Measurements from ENCODE around the gene FAM229B.
"Not testable (repeated sequence)": the region's sequence is repeated elsewhere in the genome, so short reads cannot be mapped to it uniquely, and the experiment has no call there.

FAM229B gene, protein sequence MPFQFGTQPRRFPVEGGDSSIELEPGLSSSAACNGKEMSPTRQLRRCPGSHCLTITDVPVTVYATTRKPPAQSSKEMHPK

GRCh38 chr6:112087136-112087911 lies at the start of gene FAM229B, which contains the start of gene TUBE1:
Gene FAM229B, plus strand, starts transcription at chr6:112087591. Its CDS starts 11,693 bp downstream, at chr6:112099284.
Gene TUBE1, minus strand, starts transcription at chr6:112087482. Its CDS starts 48 bp downstream, at chr6:112087434.
- peak; percentile 78 for DNase-seq (ENCODE audit: low spot score)

DNA sequence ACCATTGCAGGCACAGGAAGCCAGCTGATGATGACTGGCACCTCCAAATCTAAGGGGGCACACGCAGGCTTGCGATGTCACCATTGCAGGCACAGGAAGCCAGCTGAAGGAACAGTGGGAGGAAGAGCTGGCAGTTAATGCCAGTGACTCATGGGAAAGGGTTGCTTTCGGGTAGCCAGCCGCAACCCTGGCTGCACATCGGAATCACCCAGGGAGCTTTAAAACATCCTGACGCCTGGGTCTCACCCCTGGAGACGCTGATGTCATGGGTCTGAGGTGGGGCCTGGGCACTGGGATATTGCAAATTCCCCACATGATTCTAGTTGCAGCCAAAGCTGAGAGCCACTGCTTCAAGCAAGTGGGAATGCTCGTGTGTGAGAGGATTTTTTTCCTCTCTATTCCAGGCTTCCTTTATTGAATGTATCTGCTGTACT lies 49.6 kb upstream of the FAM229B start:
- peak; percentile 74 for DNase-seq (ENCODE audit: low spot score)

GRCh38 chr6:112038268-112038667 lies 49.1 kb upstream of the FAM229B start:
- DNase-seq (ENCODE audit: low spot score) = no peak

DNA sequence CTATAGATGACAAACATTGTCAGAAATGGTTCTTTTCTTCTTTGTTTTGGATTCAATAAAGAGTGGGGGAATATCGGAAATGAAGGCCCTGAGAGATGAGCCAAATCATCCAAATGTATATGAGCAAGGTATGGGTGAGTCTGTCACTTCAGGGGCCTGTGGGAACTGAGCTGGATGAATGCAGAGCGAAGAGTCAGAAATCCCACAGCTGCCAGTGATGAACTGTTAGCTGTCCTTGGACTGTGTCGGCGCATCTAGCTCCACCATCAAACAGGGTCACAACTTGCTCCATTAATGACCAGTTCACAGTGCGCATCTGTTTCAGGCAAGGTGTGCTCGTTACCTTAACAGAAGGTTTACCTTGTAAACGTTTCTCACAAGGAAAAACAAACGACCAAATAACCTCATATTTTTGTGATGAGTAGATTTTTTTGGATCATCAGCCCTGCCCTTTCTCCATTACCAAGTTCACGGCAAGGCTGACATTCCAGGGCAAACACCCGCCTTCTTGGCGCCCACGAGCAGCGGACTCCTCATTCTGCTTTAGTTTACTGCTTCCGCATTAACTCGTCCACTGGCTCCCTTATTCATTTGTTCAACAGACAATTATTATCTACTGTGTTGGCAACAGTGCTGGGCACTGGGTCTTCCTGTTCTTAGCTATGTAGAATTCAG lies 48.5 kb upstream of the FAM229B start:
- no peak for DNase-seq (ENCODE audit: low spot score)

- no peak for DNase-seq (ENCODE audit: low spot score)
Observed at GRCh38 chr6:112039431-112039770, 48.0 kb upstream of the FAM229B start.

GRCh38 chr6:112040956-112041355 lies 46.4 kb upstream of the FAM229B start:
- no peak for DNase-seq (ENCODE audit: low spot score)

DNA sequence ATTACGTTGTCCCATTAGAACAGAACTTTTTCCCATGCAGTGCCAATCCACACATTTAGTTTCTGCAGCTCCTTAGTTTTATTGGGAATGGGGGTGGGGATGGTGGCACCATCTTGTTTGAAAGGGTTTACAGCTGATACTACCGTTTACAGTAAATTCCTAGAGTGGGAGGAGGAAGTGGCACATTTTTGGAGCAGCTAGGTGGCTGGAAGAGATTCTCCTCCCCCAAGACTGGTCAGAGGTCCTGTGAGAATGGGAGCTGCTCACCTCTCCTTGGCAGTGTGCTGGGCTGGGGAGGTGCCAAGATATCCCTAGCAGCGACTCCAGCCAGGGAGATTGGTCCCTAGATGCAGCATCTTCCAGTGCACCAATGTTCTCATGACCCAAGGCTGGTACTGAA lies 45.9 kb upstream of the FAM229B start:
- DNase-seq (ENCODE audit: low spot score) = no peak

- peak; percentile 79 for DNase-seq (ENCODE audit: low spot score)
Observed at GRCh38 chr6:112043032-112044007, 44.1 kb upstream of the FAM229B start.

- no peak for DNase-seq (ENCODE audit: low spot score)
Observed at GRCh38 chr6:112044196-112044595, 43.2 kb upstream of the FAM229B start.

DNA sequence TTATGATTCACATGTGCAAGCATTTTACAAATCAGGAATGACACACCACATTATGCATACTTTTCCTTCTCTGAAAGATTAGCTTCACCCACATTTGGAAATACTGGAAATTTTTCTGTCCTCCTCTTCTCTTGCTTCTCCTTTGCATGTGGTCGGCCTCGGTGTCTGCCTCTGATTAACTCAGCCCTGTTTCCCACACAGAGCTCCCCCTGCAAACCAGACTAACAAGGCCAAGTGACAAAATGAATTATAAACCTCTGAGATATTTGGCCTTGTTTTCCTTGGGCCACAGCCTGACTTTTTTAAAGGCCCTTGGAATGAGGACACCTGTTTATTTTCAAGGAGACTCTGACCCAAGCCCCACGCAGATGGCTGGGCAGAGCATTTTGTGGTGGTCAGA lies 42.5 kb upstream of the FAM229B start:
- peak; percentile 73 for DNase-seq (ENCODE audit: low spot score)

DNA sequence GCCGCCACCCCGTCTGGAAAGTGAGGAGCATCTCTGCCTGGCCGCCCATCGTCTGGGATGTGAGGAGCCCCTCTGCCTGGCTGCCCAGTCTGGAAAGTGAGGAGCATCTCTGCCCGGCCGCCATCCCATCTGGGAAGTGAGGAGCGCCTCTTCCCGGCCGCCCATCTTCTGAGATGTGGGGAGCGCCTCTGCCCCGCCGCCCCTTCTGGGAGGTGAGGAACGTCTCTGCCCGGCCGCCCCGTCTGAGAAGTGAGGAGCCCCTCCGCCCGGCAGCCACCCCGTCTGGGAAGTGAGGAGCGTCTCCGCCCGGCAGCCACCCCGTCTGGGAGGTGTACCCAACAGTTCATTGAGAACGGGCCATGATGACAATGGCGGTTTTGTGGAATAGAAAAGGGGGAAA lies 39.9 kb upstream of the FAM229B start:
- not testable (repeated sequence) for DNase-seq (ENCODE audit: low spot score)

GRCh38 chr6:112049026-112049799 lies 38.2 kb upstream of the FAM229B start:
- peak; percentile 31 for DNase-seq (ENCODE audit: low spot score)

DNA sequence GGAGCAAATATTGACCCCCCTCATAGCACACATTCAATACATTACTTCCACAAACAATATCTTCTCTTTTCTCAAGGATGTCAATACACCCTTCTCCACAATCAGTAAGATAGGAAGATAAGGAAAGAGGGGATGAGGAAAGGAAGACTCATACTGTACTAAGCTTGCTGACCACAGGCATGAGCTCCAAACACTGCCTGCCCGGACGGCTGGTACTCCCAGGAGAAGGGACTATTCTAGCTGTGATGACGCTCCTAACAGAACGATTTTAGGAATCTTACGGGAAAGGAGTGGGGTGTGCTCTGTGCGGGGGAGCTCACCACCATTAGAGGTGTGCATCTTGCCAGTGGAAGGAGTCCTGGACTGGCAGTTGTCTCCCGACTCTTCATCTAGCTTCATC lies 37.4 kb upstream of the FAM229B start:
- DNase-seq (ENCODE audit: low spot score) = no peak

DNA sequence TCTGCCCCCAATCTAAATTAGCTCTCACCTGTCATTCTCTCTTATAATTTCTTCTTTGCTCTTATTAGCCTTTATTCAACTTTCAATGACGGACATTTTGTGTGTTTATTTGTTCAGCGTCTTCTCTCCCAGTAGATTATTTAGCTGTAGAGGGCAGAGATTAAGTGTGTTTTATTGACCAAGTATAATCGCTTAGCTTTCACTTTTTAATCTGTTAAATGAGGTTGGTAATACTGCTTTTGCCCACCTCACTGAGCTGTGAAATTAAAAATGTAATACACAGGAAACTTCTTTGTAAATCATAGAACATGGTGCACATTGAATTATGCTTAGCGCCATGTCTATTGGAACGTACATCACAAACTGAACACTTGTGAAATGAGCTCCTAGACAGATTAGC lies 37.0 kb upstream of the FAM229B start:
- DNase-seq (ENCODE audit: low spot score) = no peak

DNA sequence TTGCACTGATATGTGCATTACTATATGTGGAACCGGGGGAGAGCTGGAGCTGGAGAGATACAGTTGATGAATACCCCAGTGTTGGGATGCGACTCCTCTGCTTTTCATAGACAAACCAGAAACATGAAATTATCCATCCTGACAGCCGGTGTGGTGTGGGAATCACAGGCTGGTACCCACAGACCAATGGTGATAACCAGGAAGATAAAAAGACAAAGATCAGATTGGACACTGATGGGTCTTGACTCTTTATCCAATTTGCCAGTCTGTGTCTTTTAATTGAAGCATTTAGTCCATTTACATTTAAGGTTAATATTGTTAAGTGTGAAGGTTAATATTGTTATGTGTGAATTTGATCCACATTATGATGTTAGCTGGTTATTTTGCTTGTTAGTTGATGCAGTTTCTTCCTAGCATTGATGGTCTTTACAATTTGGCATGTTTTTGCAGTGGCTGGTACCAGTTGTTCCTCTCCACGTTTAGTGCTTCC lies 36.1 kb upstream of the FAM229B start:
- DNase-seq (ENCODE audit: low spot score) = not testable (repeated sequence)

DNA sequence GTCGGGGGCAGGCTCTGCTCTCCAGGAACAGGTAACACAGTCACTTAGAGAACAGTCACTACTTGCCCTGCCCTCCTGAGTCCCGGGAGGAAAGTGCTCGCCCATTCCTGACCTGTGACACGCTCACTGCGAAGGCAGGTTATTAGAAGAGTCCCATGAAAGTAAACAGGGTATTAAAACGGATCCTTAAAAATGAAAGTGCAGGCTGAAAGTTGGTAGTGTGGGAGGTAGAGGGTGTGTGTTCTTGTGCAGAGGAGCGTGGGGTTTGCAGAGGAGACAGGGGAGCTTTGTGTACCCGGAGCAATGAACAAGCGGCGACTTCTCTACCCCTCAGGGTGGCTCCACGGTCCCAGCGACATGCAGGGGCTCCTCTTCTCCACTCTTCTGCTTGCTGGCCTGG lies 33.4 kb upstream of the FAM229B start, which contains the start of gene CCN6:
Gene CCN6 (plus strand): TSS at position 104 of the 400 bp plus-strand sequence. CDS start 254 bp downstream, at position 358.
- no peak for DNase-seq (ENCODE audit: low spot score)

DNA sequence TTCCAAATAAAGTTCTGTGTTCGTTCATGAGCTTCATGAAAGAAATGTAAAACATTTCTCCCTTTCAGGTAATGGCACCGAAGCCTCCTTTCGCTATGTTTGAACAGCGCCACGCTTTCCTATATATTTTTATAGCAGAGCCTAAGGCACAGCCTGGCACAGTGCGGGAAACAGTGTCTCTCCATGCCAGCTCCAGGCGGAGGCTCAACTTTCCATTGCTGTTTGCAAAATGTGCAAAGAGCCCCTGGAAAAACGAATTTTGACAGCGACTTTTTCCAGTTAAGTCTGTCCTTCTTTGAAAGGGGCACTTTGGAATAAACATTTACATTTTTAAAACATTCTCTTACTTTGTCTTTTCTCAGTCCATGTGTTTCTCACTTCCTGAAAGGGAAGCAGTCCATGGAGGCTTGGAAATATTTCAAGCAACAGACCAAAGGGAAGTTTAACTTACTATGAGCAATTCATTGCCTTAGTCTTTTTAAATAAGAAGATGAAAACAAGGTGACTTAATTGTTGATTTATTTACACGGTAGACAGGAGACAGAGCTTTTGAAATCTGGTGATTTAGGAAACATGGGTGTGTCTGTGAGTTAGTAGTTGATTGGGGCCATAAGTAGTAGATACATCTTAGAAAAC lies 32.7 kb upstream of the FAM229B start:
- DNase-seq (ENCODE audit: low spot score) = no peak

- no peak for DNase-seq (ENCODE audit: low spot score)
Observed at GRCh38 chr6:112058243-112059032, 29.0 kb upstream of the FAM229B start.

DNA sequence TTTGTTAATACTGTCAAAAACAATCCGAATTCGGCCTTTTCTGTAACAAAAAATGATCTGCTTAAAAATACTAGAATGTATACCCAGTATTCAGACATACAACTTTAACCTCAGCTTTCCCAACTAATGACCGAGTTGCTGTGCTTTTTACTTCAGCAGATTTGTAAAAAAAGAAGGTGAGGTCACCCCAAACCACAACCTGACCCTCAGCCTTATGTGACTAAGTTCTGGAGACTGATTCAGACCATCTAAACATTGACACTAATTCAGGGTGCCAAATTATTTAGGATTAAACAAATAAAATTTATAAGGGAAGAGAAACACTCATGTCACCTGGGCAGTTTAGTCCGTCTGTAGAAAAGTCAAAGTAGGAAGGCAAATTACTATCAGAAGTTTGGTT lies 25.8 kb upstream of the FAM229B start:
- no peak for DNase-seq (ENCODE audit: low spot score)

DNA sequence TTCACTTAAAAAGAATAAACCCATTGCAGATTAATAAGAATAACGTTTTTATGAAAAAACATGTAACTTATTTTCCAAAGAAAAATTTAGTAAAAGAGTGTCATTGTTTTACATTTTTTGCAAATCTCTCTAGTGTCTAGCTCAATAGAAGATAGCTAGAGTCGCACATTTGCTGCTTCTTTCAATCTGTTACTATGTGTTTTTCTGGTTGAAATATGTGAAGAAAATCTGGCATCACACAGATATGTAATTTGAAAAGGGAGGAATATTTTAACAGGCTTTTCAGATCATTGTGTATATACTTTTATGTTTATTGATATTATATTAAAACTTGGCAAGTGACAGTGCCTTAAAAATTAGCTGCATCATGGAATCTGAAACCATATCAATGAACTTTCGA lies 24.4 kb upstream of the FAM229B start:
- no peak for DNase-seq (ENCODE audit: low spot score)
